ENCODE data around the gene PGLYRP2.
"Not testable (repeated sequence)": the region's sequence is repeated elsewhere in the genome, so short reads cannot be mapped to it uniquely, and the experiment has no call there.

Gene PGLYRP2, protein sequence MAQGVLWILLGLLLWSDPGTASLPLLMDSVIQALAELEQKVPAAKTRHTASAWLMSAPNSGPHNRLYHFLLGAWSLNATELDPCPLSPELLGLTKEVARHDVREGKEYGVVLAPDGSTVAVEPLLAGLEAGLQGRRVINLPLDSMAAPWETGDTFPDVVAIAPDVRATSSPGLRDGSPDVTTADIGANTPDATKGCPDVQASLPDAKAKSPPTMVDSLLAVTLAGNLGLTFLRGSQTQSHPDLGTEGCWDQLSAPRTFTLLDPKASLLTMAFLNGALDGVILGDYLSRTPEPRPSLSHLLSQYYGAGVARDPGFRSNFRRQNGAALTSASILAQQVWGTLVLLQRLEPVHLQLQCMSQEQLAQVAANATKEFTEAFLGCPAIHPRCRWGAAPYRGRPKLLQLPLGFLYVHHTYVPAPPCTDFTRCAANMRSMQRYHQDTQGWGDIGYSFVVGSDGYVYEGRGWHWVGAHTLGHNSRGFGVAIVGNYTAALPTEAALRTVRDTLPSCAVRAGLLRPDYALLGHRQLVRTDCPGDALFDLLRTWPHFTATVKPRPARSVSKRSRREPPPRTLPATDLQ

DNA sequence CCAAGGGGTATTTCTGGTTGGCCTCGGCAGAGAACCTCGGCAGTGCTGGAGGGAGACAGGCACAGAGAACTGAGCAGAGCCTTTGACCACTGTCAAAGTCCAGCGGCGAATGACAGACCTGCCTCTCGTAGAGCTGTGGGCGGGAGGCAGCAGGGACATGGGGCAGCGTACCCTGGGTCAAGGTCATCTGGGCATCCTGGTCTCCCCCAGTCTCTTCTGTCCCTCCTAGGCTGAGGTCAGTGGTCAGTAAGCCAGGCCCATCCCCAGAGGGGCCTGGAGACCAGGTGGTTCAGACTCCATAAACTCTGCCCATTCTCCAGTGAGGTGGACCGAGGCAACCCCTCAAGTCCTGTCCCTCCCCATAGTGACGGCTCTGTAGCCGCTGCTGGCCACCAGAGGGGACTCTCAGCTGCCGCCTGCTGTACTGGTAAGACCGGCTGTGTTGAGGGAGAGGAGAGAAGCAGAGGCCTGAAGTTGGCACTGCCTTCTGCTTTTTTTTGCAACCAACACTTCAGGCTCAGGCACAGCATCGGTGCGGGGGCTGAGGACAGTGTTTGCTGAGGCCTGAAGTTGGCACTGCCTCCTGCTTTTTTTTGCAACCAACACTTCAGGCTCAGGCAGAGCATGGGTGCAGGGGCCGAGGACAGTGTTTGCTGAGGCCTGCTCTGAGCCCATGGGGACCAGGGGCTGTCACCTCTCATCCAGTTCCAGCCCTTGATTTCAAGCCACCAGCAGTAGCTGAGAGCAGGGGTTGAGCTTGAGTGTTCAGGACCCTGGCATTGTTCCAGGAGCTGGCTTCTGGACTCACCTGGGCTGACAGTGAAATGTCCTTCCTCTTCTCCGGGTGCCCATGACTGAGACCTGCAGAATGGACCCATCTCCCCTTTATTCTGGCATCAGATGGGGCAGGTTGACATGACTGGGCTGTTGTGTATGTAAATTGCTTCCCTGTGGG, at the start of gene PGLYRP2:
Gene PGLYRP2 (minus strand): TSS at position 111 of the 955 bp plus-strand sequence. CDS start 130 bp downstream, outside the sequence.
- peak; percentile 31 for DNase-seq

DNA sequence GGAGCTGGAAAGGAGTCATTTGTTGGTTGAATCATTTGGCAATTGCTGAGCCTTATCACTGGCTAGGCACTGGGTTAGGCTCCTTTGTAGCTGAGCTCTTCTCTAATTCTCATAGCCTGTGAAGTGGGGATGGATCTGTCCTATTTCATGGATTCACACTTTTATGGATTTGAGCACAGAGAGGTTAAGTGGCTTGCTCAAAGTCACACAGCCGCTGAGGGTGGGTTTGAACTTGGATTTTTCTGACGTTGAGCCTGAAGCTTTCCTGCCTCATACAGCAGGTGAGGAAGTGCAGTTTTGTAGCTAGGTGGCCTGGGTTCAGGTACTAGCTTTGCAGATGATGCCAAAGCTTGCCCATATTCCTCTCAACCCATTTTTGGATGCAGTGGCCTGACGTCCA, 48.4 kb upstream of the PGLYRP2 start:
- DNase-seq: no peak

DNA sequence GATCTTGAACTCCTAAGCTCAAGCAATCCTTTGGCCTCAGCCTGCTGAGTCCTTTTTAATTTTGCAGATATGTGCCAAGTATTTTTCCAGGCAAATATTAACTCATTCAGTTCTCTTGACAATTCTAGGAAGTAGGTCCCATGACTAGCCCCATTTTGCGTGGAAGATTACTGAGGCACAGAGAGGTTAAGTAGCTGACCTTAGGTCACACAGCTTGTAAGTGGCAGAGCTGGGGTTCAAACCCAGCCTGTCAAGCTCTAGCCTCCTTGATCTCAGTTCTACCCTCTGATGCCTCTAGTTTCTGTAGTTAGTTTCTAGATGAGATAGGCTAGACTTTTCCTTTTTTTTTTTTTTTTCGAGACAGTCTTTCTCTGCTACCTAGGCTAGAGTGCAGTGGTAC, 47.1 kb upstream of the PGLYRP2 start:
- DNase-seq: no peak

DNA sequence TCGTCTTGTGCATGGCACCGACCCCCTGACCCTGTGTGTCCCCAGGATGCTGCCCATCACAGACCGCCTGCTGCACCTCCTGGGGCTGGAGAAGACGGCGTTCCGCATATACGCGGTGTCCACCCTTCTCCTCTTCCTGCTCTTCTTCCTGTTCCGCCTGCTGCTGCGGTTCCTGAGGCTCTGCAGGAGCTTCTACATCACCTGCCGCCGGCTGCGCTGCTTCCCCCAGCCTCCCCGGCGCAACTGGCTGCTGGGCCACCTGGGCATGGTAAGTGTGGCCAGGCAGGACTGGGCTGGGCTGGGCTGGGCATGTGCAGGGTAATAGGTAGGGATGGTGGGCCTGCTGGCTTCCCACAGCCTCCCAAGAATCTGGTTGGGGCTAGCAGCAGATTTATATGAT, 46.0 kb upstream of the PGLYRP2 start:
- DNase-seq: no peak

DNA sequence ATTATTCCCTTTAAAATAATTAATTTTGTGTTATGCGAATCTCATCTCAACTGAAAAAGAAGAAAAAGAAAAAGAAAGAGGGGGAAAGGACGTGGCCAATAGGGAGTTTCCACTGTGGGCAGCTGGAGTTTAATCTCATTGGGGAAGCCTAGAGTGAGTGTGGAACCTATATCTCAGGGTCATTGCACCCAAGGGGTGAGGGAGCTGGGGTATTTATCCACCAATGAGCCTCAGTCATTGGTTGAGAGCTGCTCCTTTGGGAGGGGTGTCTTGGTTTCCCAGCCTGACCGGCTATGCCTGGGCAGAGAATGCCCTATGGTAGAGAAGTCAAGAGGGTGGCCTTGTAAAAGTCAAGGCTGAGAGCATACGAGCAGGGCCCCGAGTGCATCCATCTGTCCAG, 45.5 kb upstream of the PGLYRP2 start:
- DNase-seq: no peak

DNA sequence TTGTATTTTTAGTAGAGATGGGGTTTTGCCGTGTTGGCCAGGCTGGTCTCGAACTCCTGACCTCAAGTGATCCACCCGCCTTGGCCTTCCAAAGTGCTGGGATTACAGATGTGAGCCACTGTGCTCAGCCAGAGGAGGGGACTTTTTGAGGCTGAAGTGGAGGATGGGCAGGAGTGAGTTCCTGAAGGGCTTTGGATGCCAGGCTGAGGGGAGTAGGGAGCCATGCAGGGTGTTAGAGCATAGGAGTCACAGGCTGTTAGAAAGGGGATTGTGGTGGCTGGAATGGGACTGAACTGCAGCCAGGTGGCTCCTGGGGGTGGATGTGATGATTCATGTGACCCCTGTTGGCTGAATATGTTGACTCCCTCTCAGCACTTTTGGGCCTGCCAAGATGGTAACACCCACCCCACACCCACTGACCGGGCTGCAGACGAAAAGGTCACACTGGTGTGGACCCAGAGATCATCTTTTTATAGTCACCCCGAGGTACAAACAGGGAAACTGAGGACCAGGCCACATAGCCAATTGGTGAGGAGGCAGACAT, 40.2 kb upstream of the PGLYRP2 start:
- no peak for DNase-seq

DNA sequence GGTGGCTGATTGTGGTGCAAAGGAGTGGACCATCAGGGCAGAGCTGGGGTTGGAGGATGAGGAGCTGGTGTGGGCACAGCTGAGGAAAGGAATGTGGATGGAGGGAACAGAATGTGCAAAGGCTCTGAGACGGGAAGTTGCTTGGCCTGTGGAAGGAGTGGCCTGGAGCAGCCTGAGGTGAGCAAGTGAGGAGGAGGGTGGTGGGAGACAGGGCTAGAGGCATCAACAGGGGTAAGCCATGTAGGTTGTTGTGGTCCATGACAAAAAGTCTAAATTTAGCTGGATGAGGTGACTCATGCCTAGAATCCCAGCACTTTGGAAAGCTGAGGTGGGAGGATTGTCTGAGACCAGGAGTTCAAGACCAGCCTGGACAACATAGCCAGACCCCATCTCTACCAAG, 38.5 kb upstream of the PGLYRP2 start:
- DNase-seq: no peak

DNA sequence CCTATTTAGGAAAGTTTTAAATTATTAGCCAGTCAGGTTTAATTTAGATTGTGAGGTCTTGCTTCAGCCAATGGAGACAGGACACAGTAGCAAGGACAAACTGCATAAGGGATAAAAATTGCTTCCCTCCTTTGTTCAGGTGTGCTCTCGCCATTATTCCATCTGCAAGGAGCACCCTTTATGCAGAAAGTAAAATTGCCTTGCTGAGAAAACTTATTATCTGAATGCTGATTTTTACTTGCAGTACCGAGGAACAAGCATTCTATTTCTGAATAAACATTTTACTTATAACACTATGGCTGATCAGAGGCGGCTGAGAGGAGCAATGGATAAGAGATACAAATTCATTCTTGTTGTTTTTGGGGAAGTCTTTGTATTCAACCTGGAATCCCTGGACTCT, 37.1 kb upstream of the PGLYRP2 start:
- DNase-seq: no peak

DNA sequence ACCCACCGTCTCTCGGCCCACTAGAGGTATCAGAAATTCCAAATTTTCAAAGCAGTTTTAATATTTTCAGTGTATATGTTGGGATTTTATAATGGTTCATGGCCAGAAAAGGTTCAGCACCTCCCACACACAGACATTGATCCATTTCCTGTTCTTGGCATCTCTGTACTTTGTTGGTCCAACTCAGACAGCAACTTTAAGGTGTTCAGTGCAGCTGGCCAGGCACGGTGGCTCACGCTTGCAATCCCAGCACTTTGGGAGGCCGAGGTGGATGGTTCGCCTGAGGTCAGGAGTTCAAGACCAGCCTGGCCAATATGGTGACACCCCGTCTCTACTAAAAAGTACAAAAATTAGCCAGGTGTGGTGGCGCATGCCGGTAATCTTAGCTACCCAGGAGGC, 35.9 kb upstream of the PGLYRP2 start:
- DNase-seq: not testable (repeated sequence)

DNA sequence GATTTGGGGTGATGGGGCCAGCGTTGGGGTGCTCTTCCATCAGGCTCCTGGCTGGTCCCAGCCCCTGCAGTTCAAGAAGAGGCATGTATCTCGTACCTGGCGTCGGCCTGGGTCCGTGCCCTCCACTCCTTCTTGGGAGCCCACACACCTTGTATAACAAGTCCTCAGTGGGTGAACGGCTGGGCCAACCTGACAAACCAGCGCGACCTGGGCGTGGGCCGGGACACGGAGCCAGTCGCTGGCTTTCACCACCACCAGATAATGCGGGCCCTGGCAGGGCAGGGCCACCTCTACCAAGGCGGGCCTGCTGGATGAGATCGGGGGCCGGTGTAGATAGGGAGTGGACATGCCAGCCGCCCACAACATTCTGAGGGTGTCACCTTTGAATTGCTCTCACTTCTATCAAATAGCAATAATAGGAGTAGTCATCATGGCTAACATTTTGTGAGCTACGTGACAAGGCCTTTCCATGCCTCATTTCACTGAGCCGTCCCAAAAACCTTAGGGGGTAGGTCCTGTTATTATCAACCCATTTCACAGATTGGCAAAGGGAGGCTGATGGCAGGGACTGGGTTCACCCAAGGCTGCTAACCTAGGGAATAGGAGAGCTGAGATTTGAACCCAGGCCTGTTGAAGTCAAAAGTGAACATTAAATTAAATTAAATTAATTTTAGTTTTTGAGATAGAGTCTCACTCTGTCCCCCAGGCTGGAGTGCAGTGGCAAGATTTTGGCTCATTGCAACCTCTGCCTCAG, 32.5 kb upstream of the PGLYRP2 start:
- no peak for DNase-seq

DNA sequence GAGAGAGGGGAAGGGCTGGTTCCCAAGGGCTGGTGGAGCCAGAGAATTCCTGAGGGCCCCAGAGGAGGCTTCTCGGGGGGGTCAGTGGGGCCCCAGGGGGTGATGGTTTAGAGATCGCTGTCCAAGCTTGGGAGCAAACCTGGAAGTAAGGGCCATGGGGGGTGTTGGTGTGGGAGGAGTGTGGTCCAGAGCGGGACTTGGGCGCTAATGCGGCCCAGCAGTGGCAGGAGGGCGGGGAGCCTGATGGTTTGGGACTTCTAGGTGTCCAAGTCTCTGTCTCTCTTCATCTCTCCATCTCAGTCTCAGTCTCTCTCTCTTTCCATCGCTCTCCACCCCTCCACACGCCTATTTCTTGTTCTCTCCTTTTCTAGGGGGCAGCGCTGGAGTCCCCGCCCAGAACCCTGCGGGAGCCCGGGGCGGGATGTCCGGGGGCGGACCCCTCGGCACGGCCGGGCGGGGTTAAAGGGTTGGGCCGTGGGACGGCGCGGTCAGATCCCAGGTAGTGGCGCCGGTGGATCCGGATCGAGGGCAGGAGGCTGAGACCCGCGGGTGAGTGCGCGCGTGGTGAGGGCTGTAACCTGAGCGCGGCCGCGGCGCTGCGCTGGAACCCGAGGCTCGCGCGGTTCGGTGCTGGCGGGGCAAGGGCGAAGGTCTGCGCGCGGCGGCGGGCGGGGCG, 28.9 kb upstream of the PGLYRP2 start, which contains the start of gene CYP4F22:
Gene CYP4F22 (plus strand): TSS at position 491 of the 676 bp plus-strand sequence. CDS start 16,812 bp downstream, outside the sequence.
- DNase-seq: no peak

DNA sequence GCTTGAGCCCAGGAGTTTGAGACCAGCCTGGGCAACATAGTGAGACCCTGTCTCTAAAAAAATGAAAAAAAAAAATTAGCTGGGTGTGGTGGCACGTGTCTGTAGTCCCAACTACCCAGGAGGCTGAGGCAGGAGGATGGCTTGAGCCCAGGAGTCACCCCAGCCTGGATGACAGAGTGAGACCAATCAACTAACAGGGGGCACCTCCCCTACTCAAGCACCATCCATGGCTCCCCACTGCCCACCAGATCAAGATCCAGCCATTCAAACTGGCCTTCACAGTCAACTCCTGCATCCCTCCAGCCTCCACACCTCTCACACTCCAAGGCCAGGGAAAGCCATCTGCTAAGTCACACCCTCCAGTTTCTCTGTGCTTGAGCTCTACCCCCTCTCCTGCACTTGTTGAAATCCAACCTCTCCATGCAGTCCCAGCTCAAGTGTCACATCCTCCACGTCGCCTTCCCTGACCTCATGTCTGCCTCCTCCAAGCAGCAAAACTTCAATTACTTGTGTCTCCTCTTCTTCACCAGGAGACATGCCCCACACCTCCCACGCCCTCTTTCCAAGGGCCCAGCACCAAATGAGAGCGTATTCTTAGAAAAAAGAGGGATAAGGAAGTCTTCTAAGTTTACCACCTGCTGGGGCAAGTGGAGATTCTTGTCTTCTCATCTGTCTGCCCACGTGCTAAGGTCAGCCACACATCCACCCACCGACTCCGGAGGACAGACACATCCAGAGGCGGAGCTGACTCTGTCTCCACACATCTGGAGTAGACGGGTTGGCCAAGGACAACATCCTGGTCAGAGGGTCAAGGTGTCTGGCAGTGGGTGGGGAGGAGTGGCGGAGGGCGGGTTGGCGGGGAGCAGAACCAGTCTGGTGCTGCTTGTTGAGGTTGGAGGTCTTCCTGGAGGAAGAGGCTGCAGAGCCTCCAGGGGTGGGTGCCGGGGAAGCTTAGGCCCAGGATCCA, 28.1 kb upstream of the PGLYRP2 start:
- no peak for DNase-seq

DNA sequence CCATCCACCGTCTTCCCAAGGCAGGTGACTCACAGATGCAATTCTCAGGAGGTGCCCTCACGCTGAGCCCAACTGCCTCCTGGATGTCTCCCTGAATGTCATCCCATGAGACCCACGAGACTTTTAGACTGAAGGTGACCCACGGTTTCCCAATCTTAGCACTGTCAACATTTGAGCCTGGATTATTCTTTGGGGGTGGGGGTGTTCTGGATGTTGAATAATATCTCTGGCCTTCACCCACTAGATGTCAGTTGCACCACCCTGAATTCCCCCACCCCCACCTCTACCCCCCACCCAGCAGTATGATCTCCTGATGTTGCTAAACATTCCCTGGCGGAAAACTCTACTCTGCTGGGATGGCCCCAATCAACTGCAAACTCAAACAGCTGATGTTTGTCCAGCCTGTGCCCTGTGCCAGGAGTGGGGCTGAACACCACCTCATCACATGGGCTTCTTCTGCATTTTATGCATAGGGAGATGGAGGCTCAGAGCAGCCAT, 26.8 kb upstream of the PGLYRP2 start:
- DNase-seq: no peak

DNA sequence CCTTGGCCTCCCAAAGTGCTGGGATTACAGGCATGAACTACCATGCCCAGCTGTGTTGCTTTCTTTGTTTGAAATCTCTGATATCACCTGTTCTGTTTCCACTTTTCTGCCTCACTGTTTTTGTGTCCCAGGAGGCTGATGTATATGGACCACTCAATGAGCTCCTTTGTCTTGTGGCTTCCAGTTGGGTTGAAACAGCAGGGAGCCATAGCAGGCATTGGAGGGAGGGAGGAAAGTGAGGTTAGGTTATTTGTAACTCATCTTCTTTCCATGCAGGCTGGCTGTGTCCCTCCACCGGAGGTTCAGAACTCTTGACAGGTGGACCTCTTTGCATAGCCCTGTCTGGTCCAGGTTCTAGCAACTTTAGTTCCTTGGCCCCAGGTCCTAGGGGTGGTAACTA, 23.0 kb upstream of the PGLYRP2 start:
- no peak for DNase-seq

DNA sequence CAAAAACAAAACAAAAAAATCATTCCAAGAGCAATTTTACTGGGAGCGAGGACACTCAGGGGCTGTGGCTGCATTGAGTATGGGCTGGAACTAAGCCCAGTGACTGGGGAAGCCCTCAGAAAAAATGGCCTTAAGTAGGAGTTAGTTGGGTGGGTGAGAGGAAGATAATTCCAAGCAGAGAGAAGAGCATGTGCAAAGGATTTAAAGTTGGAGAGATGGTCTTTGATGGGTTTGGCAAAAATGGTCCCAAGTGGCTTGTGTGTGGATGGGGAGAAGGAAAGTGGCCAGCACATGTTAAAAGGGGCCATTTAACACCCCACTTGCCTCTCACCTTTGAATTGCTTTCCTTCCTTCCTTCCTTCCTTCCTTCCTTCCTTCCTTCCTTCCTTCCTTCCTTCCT, 22.3 kb upstream of the PGLYRP2 start:
- DNase-seq: no peak

DNA sequence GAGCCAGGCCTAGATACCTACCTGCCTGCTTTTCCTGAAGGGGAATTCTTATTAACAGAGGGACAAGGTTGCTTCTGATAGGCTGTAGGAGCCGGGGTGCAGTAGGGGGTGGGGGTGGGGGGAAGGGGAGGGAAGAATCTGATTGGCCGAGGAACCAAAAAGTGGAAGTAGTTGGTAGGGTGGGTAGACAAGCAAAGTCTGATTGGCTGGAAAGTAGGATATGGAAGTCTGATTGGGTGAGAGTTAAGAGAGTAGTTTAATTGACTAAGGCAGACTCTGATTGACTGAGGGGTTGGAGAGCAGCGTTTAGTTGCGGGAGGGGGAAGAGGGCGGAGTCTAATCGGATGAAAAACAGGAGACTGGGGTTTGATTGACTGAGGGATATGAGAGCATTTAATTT, 19.6 kb upstream of the PGLYRP2 start:
- peak; percentile 41 for DNase-seq

DNA sequence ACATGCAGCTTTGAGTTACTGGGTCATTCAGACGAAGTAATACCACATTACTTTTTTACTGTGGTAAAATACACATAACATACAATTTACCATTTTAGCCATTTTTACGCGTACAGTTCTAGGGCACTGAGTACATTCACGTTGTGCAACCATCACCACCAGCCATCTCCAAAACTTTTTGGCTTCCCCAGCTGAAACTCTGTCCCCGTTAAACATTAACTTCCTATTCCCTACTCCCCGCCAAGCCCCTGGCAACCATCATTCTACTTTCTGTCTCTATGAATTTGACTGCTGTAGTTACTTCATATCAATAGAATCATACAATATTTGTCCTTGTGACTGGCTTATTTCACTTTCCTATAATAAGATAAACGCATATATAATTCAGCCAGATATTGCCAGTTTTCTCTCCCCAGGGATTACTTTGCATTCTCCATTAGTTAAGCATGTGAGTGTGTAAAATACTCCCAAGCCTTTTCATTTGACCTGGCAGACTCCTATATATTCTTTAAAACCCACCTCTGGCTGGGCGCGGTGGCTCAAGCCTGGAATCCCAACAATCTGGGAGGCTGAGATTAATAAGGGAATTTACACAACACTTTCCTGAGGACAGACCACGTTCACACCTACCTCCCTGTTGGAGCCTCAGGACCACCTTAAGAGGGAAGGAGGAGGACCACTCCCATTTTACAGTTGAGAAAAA, 19.0 kb upstream of the PGLYRP2 start:
- no peak for DNase-seq

DNA sequence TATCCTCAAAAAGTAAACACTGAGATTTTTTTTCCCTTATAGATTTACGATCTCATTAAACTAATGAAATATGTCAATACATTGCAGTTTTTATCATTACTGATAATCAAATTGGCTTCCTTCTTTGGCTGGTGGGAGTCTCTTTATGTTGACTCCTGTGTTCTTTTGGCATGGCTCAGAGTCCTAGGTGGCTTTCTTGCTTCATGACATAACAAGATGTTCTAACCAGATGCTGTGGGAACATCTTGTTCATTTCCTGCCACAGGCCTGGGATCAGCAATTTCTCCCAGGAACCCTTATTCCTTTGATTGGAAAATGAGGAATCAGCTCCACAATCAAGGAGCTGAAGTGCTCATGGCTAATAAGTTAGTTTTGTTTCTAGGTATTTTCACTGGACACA, 15.8 kb upstream of the PGLYRP2 start:
- no peak for DNase-seq

DNA sequence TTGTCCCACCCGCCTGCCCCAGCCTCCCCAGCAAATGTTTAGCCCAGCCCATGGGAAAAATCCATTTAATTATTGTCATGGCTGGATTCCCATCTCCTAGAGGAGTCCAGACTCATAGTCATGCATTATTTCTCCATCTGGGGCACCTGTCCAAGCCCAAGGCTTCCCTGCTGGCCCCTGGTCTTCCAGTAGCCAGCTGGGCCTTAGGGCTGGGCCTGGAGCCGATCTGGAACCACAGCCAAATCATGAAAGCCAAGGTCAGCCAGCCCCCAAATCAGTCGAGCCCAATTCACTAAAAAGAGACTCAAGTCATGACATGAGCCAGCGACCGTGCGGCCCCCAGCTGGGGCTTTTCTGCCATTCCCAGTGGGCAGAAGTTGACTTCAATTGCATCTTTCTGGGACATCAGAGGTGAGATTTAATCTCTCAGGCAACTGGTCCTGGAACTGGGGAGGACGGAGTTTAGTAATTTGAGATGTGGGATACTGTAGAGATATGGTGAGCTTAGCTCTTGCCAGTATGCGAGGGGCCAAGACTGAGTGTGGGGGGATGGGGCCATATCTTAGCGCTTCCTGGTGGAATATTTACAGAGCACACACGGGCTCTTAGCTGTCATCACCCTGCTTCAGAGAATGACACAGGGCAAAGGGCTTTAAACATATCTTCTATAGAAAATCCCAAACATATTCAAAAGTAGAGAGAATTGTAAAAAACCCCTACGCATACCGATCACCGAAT, 9.4 kb upstream of the PGLYRP2 start:
- DNase-seq: no peak

Measured in NCI-H82 (cell line).